Aorta (tissue), 5 donors: ENCODE results near the gene DNMBP. TPM values are rescaled to one million over a fixed set of nuclear protein-coding genes. Genes with fewer than 3 reads are reported as not detected.
A peak's percentile ranks its signal among the peaks of the same experiment; 100 is the strongest.

Experiments used
- ATAC-seq: fragments of 200-7000 bp; cut with Tn5 transposase; one replicate; pipeline ENCODE4 v1.9.1; 2022; ENCODE audit warnings: moderate library complexity; ENCODE audit not compliant: low FRiP score
- DNase-seq, 2 donors: peaks; one replicate each; pipeline ENCODE4 v3.0.0-alpha.2; 2020
- H3K27ac ChIP-seq, 2 donors: one replicate each; pipeline ENCODE4 v1.5.1; 2013; ENCODE audit warnings: low read length in 2 of 2, mild to moderate bottlenecking in 2 of 2, moderate library complexity in 2 of 2, control low read depth in 1 of 2, inconsistent platforms in 1 of 2, low read depth in 1 of 2
- H3K27me3 ChIP-seq, 2 donors: one replicate each; pipeline ENCODE4 v1.6.1; 2013; ENCODE audit warnings: control low read depth in 1 of 2, low read length in 1 of 2, mild to moderate bottlenecking in 1 of 2, moderate library complexity in 1 of 2; ENCODE audit not compliant: insufficient read depth in 2 of 2, control insufficient read depth in 1 of 2
- H3K36me3 ChIP-seq, 2 donors: one replicate each; pipeline ENCODE4 v1.6.1; 2013; ENCODE audit warnings: control low read depth in 1 of 2, low read length in 1 of 2, mild to moderate bottlenecking in 1 of 2; ENCODE audit not compliant: insufficient read depth in 2 of 2, control insufficient read depth in 1 of 2
- H3K4me1 ChIP-seq, 2 donors: one replicate each; pipeline ENCODE4 v1.6.1; 2013; ENCODE audit warnings: low read length in 2 of 2, control low read depth in 1 of 2, mild to moderate bottlenecking in 1 of 2, moderate library complexity in 1 of 2; ENCODE audit not compliant: insufficient read depth in 2 of 2, control insufficient read depth in 1 of 2
- H3K4me3 ChIP-seq, 2 donors: one replicate each; pipeline ENCODE4 v1.5.1; 2013; ENCODE audit warnings: low read length in 2 of 2, control low read depth in 1 of 2, mild to moderate bottlenecking in 1 of 2
- H3K9me3 ChIP-seq: one replicate; pipeline ENCODE4 v1.6.1; 2013; ENCODE audit warnings: mild to moderate bottlenecking, low read length; ENCODE audit not compliant: control insufficient read depth
- WGBS, 2 donors: extraction: QIAGEN DNeasy Blood & Tissue Kit; methylation state at CpG; one replicate each; pipeline ENCODE4 v1.1.7; 2013; 5-methylcytosine and 5-hydroxymethylcytosine counted together
- intact Hi-C, 2 donors: fragments of 100-400 bp; cut with DNase I; formaldehyde crosslinking; loops; one replicate each; pipeline versions ENCODE4 v1.14.2 to v1.15.0; 2022
- polyA plus RNA-seq, 2 donors: library from polyadenylated mRNA; stranded (reverse); fragments of 200-250 nt; gene quantifications; one replicate each; pipeline ENCODE4 v1.2.3, GENCODE V29; 2013
- total RNA-seq, 2 donors: library from RNA; stranded (reverse); fragmentation: NEBNext Ultra II Directional; extraction: Animal tissue kit (Norgen Biotek cat#: 25700); gene quantifications; one replicate each; pipeline ENCODE4 v1.2.1, GENCODE V29; 2021
- donor health status: healthy with polysubstance abuse.
- donor health status: Bipolar disorder and iron deficiency.
- donor health status: DM: no; HTN: no; CAD: no.
- donor health status: DM: no; HTN: no; CAD: no.
- donor health status: DM: yes; HTN: yes; CAD: no.

Gene DNMBP
- total and polyA plus RNA-seq, 4 donors, result 5.5 to 23.9 (median 11.1) TPM

GRCh38 chr10:99983280-99983988, 26.3 kb downstream of the DNMBP start:
- ATAC-seq, result peak; percentile 67
- DNase-seq, result peak in 1 of 2 donors; percentile 79
- 82% methylated on average over 16 of the region's 16 CpGs for WGBS, 2 donors
- Histone ChIP-seq H3K4me1 (peaks cover 0 to 2% of the 10 kb centered on the region in 2 donors), H3K9me3 (no peaks in the 10 kb centered on the region), H3K4me3 (no peak overlapping the region), H3K27me3 (no peaks in the 10 kb centered on the region), H3K36me3 (no peaks in the 10 kb centered on the region), H3K27ac (no peak overlapping the region)
- intact Hi-C loops, result no loop called here

GRCh38 chr10:99982728-99983127, 27.0 kb downstream of the DNMBP start:
- no peaks in the 10 kb centered on the region for H3K9me3 ChIP-seq
- no peaks in the 10 kb centered on the region for H3K27me3 ChIP-seq
- 97% methylated on average over 5 of the region's 5 CpGs for WGBS, 2 donors
- ATAC-seq (no peak), DNase-seq (no peak)
- no peak overlapping the region for H3K4me3 ChIP-seq
- peaks cover 2 to 3% of the 10 kb centered on the region in 2 donors for H3K4me1 ChIP-seq
- no peak overlapping the region for H3K27ac ChIP-seq
- H3K36me3 ChIP-seq, result no peaks in the 10 kb centered on the region
- intact Hi-C loops, result no loop called here

DNA sequence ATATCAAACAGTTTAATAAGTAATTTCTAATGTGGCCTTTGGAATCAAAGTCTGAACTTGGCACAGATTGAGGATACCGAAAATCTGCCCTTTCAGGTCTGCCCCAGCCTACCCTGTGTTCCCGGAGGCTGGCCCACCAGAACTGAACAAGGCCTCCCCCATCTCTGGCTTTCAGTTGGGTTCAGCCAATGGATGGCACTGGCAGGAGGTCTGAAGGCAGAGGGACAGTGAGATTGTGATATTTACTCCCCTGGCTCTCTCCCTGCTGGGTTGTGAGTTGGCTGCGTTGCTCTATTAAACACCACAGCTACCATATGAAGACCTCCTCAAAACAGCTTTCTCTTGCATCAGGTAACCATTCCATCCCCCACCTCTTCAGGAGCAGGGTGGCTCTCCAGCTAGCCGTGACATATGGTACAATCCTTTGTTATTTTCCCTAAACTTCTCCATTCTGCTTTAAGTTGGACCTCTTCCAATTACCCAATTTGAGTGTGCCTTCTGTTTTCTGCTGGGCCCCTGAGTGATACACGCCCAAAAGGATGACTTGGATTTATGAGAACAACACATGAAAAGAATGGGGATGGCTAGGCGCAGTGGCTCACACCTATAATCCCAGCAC, 28.1 kb downstream of the DNMBP start:
- 89 to 91% methylated on average over 6 of the region's 6 CpGs for WGBS, 2 donors
- intact Hi-C loops, result no loop called here
- no peaks in the 10 kb centered on the region for H3K27me3 ChIP-seq
- H3K9me3 ChIP-seq, result no peaks in the 10 kb centered on the region
- H3K27ac ChIP-seq, result no peak overlapping the region
- no peak overlapping the region for H3K4me3 ChIP-seq
- DNase-seq (no peak), ATAC-seq (no peak)
- peaks cover 2 to 3% of the 10 kb centered on the region in 2 donors for H3K4me1 ChIP-seq
- H3K36me3 ChIP-seq, result no peaks in the 10 kb centered on the region

GRCh38 chr10:99979066-99979685, 30.6 kb downstream of the DNMBP start:
- no peaks in the 10 kb centered on the region for H3K27me3 ChIP-seq
- 77 to 96% methylated on average over 5 of the region's 5 CpGs for WGBS, 2 donors
- ATAC-seq, result no peak
- DNase-seq, result no peak
- no peaks in the 10 kb centered on the region for H3K36me3 ChIP-seq
- no peak overlapping the region for H3K4me3 ChIP-seq
- no peaks in the 10 kb centered on the region for H3K9me3 ChIP-seq
- peaks cover 3 to 9% of the 10 kb centered on the region in 2 donors for H3K4me1 ChIP-seq
- peak overlapping the region in 1 of 2 donors; percentile 37 for H3K27ac ChIP-seq
- intact Hi-C loops, result no loop called here

- no peak for DNase-seq
These were observed 31.8 kb downstream of the DNMBP start for GRCh38 chr10:99977916-99978315.

GRCh38 chr10:99976886-99977665, 32.7 kb downstream of the DNMBP start:
- Histone ChIP-seq H3K4me1 (peaks cover 3 to 9% of the 10 kb centered on the region in 2 donors), H3K27me3 (no peaks in the 10 kb centered on the region), H3K27ac (peak overlapping the region in 1 of 2 donors; percentile 73), H3K4me3 (no peak overlapping the region), H3K9me3 (no peaks in the 10 kb centered on the region), H3K36me3 (no peaks in the 10 kb centered on the region)
- intact Hi-C loops, result no loop called here
- DNase-seq (no peak), ATAC-seq (peak; percentile 77)
- 24 to 30% methylated on average over 5 of the region's 5 CpGs for WGBS, 2 donors

More at GRCh38 chr10:99977916-99978315, 31.8 kb downstream of the DNMBP start:
- Histone ChIP-seq H3K9me3 (no peaks in the 10 kb centered on the region), H3K4me3 (no peak overlapping the region), H3K27me3 (no peaks in the 10 kb centered on the region), H3K4me1 (peaks cover 3 to 9% of the 10 kb centered on the region in 2 donors), H3K27ac (no peak overlapping the region), H3K36me3 (no peaks in the 10 kb centered on the region)
- 92% methylated on average over 5 of the region's 5 CpGs for WGBS, 2 donors
- no peak for ATAC-seq
- intact Hi-C loops, result no loop called here

DNA sequence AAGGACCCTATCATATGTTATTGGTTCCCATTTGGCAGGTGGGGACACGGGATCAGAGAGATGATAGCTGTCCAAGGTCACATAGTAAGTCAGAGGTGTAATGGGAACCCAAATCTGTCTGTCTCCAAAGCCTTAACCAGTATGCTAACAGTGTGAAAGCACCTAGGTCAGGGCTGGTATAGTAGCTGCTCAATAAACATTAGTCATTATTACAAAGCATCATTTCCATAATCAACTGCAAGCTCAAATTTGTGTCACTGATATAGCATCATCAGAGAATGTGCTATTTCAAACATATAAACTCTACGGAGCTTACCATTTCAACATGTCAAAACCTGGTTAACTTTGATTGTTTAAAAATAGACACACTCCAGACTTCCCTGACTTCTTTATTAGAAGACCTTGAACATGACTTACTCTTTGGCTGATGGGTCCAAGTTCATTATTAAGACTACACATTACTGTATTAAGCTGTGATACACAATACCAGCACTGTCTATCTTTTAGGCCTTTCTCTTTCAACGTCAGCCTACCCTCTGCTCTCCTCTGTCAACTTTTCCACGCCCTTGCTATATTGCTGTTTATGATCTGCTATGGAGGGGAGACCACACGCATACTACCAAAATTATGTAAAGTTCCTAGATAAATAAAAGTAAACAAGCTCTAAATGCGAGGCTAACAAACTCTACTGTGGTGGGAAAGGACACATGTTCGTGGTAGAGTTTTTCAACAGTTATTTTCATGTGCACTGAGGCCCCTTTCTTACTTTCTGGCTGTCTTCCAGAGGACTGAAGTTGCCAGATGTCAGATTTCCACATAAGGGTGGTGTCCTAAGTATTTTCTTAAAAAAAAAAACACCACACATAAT, 33.6 kb downstream of the DNMBP start:
- Histone ChIP-seq H3K27ac (peak overlapping the region in 1 of 2 donors; percentile 77), H3K4me1 (peaks cover 3 to 9% of the 10 kb centered on the region in 2 donors), H3K36me3 (no peaks in the 10 kb centered on the region), H3K27me3 (no peaks in the 10 kb centered on the region), H3K9me3 (no peaks in the 10 kb centered on the region), H3K4me3 (no peak overlapping the region)
- ATAC-seq, result no peak
- DNase-seq, result no peak
- 59 to 60% methylated on average over 7 of the region's 7 CpGs for WGBS, 2 donors
- intact Hi-C loops, result no loop called here
